ENCODE results near the gene AKT2.

AKT2 gene

GRCh38 chr19:40233811-40234389 lies 51.2 kb downstream of the AKT2 start:
- peaks cover 24% of the 10 kb centered on the region for H3K4me1 Mint-ChIP-seq (ENCODE audit: low read depth)
- no peaks in the 10 kb centered on the region for H3K9me3 Mint-ChIP-seq
- H3K36me3 Mint-ChIP-seq (ENCODE audit: low read depth): peaks cover 60% of the 10 kb centered on the region
- H3K27ac Mint-ChIP-seq: no peak overlapping the region
- H3K4me3 Mint-ChIP-seq: no peak overlapping the region
- H3K27me3 Mint-ChIP-seq: no peaks in the 10 kb centered on the region
- DNase-seq: no peak

- DNase-seq: no peak
- Mint-ChIP-seq H3K9me3 (no peaks in the 10 kb centered on the region), H3K4me1 (ENCODE audit: low read depth) (peaks cover 25% of the 10 kb centered on the region), H3K27me3 (peaks cover 2% of the 10 kb centered on the region), H3K36me3 (ENCODE audit: low read depth) (peaks cover 53% of the 10 kb centered on the region), H3K27ac (no peak overlapping the region), H3K4me3 (no peak overlapping the region)
These were observed 52.0 kb downstream of the AKT2 start for GRCh38 chr19:40232949-40233810.

GRCh38 chr19:40232479-40232878 lies 52.7 kb downstream of the AKT2 start:
- Mint-ChIP-seq H3K4me3 (no peak overlapping the region), H3K9me3 (no peaks in the 10 kb centered on the region), H3K4me1 (ENCODE audit: low read depth) (peaks cover 25% of the 10 kb centered on the region), H3K27ac (no peak overlapping the region), H3K36me3 (ENCODE audit: low read depth) (peaks cover 48% of the 10 kb centered on the region), H3K27me3 (peaks cover 9% of the 10 kb centered on the region)
- no peak for DNase-seq

GRCh38 chr19:40231544-40232424 lies 53.4 kb downstream of the AKT2 start:
- Mint-ChIP-seq H3K27me3 (peaks cover 16% of the 10 kb centered on the region), H3K4me3 (no peak overlapping the region), H3K36me3 (ENCODE audit: low read depth) (peaks cover 42% of the 10 kb centered on the region), H3K9me3 (no peaks in the 10 kb centered on the region), H3K4me1 (ENCODE audit: low read depth) (peaks cover 26% of the 10 kb centered on the region), H3K27ac (no peak overlapping the region)
- no peak for DNase-seq

- Mint-ChIP-seq H3K4me3 (no peak overlapping the region), H3K36me3 (ENCODE audit: low read depth) (peaks cover 35% of the 10 kb centered on the region), H3K27me3 (peaks cover 21% of the 10 kb centered on the region), H3K27ac (peak overlapping the region; percentile 24), H3K9me3 (no peaks in the 10 kb centered on the region), H3K4me1 (ENCODE audit: low read depth) (peaks cover 31% of the 10 kb centered on the region)
- DNase-seq: no peak
These were observed 54.1 kb downstream of the AKT2 start for GRCh38 chr19:40231057-40231456.

GRCh38 chr19:40229926-40230417 lies 55.2 kb downstream of the AKT2 start:
- no peak for DNase-seq
- H3K27ac Mint-ChIP-seq: peak overlapping the region; percentile 34
- no peak overlapping the region for H3K4me3 Mint-ChIP-seq
- H3K4me1 Mint-ChIP-seq (ENCODE audit: low read depth): peaks cover 39% of the 10 kb centered on the region
- peaks cover 24% of the 10 kb centered on the region for H3K36me3 Mint-ChIP-seq (ENCODE audit: low read depth)
- no peaks in the 10 kb centered on the region for H3K9me3 Mint-ChIP-seq
- H3K27me3 Mint-ChIP-seq: peaks cover 31% of the 10 kb centered on the region

GRCh38 chr19:40229484-40229883 lies 55.7 kb downstream of the AKT2 start:
- H3K9me3 Mint-ChIP-seq: no peaks in the 10 kb centered on the region
- H3K27ac Mint-ChIP-seq: peak overlapping the region; percentile 34
- no peak overlapping the region for H3K4me3 Mint-ChIP-seq
- peaks cover 19% of the 10 kb centered on the region for H3K36me3 Mint-ChIP-seq (ENCODE audit: low read depth)
- DNase-seq: no peak
- peaks cover 39% of the 10 kb centered on the region for H3K4me1 Mint-ChIP-seq (ENCODE audit: low read depth)
- peaks cover 36% of the 10 kb centered on the region for H3K27me3 Mint-ChIP-seq

- peaks cover 39% of the 10 kb centered on the region for H3K4me1 Mint-ChIP-seq (ENCODE audit: low read depth)
- peaks cover 13% of the 10 kb centered on the region for H3K36me3 Mint-ChIP-seq (ENCODE audit: low read depth)
- peak overlapping the region; percentile 34 for H3K27ac Mint-ChIP-seq
- no peak overlapping the region for H3K4me3 Mint-ChIP-seq
- DNase-seq: no peak
- peaks cover 42% of the 10 kb centered on the region for H3K27me3 Mint-ChIP-seq
- H3K9me3 Mint-ChIP-seq: no peaks in the 10 kb centered on the region
These were observed 56.3 kb downstream of the AKT2 start for GRCh38 chr19:40228863-40229262.

GRCh38 chr19:40228346-40228745 lies 56.8 kb downstream of the AKT2 start:
- Mint-ChIP-seq H3K27me3 (peaks cover 48% of the 10 kb centered on the region), H3K4me3 (no peak overlapping the region), H3K36me3 (ENCODE audit: low read depth) (peaks cover 8% of the 10 kb centered on the region), H3K9me3 (no peaks in the 10 kb centered on the region), H3K4me1 (ENCODE audit: low read depth) (peaks cover 42% of the 10 kb centered on the region), H3K27ac (no peak overlapping the region)
- no peak for DNase-seq

GRCh38 chr19:40225440-40226305 lies 59.5 kb downstream of the AKT2 start:
- Mint-ChIP-seq H3K4me3 (peak overlapping the region; percentile 26), H3K27ac (no peak overlapping the region), H3K36me3 (ENCODE audit: low read depth) (no peaks in the 10 kb centered on the region), H3K27me3 (peaks cover 69% of the 10 kb centered on the region), H3K4me1 (ENCODE audit: low read depth) (peaks cover 37% of the 10 kb centered on the region), H3K9me3 (peaks cover 3% of the 10 kb centered on the region)
- DNase-seq: no peak

- H3K36me3 Mint-ChIP-seq (ENCODE audit: low read depth): no peaks in the 10 kb centered on the region
- peaks cover 3% of the 10 kb centered on the region for H3K9me3 Mint-ChIP-seq
- no peak for DNase-seq
- H3K27me3 Mint-ChIP-seq: peaks cover 79% of the 10 kb centered on the region
- peaks cover 35% of the 10 kb centered on the region for H3K4me1 Mint-ChIP-seq (ENCODE audit: low read depth)
- no peak overlapping the region for H3K4me3 Mint-ChIP-seq
- H3K27ac Mint-ChIP-seq: no peak overlapping the region
These were observed 60.6 kb downstream of the AKT2 start for GRCh38 chr19:40224342-40225150.

- H3K27me3 Mint-ChIP-seq: peaks cover 91% of the 10 kb centered on the region
- DNase-seq: peak; percentile 55
These were observed 61.9 kb downstream of the AKT2 start for GRCh38 chr19:40223135-40223822.

More at GRCh38 chr19:40223135-40223822, 61.9 kb downstream of the AKT2 start:
- Mint-ChIP-seq H3K4me1 (ENCODE audit: low read depth) (peaks cover 29% of the 10 kb centered on the region), H3K9me3 (peaks cover 3% of the 10 kb centered on the region), H3K27ac (no peak overlapping the region), H3K4me3 (no peak overlapping the region), H3K36me3 (ENCODE audit: low read depth) (no peaks in the 10 kb centered on the region)
